HCT116 (cell line): ENCODE measurements around the gene PSMG1. TPM values are rescaled to one million over a fixed set of nuclear protein-coding genes. Genes with fewer than 3 reads are reported as not detected.

Experiments used
- ATAC-seq: fragments of 200-7000 bp; cut with Tn5 transposase; 2 replicates; pipeline ENCODE4 v1.9.1; 2020; ENCODE audit warnings: mild to moderate bottlenecking, moderate library complexity
- BruUV-seq: library from RNA; stranded (reverse); fragments of 400-500 nt; replicated peaks from 2 replicates; lab custom pipeline; 2021; lab: Mats Ljungman, UMichigan
- CTCF ChIA-PET: fragments of 300-600 bp; sonication (Branson Sonifier 250); formaldehyde crosslinking; loops from one replicate; lab custom pipeline; 2021; ENCODE audit warnings: antibody characterized with exemption; lab: Charles Lee
- POLR2A ChIA-PET: fragments of 300-600, 350-600 bp; sonication (Branson Sonifier 250); formaldehyde crosslinking; loops from one replicate; lab custom pipeline; 2021; ENCODE audit warnings: antibody characterized with exemption; lab: Charles Lee
- RAD21 ChIA-PET, 2 experiments: fragments of 300-600 bp; sonication (Branson Sonifier 250); formaldehyde crosslinking; loops; one replicate each; lab custom pipeline; 2023; ENCODE audit warnings: low total read pairs in 2 of 2; ENCODE audit not compliant: uncharacterized antibody in 2 of 2, unreplicated experiment in 2 of 2, low non-redundant PET in 1 of 2; lab: Charles Lee
- DNase-seq: peaks from one replicate; pipeline ENCODE4 v3.0.0-alpha.2; 2010; ENCODE audit warnings: low read depth, low spot score
- H2AFZ ChIP-seq: fragments of 200-600 bp; shearing (Covaris generic), sonication (generic); 2 replicates; pipeline ENCODE4 v1.6.1; 2017; ENCODE audit warnings: low read depth, mixed run types, mixed read lengths, antibody characterized with exemption, low read length; ENCODE audit not compliant: poor library complexity, severe bottlenecking
- H3K27ac ChIP-seq: 2 replicates; pipeline ENCODE4 v1.5.1; 2012; ENCODE audit warnings: low read depth, low read length
- H3K27me3 ChIP-seq: fragments of 200-600 bp; sonication (generic); 2 replicates; pipeline ENCODE4 v1.6.1; 2016; ENCODE audit warnings: mixed run types, low read length, mixed read lengths; ENCODE audit not compliant: insufficient read depth
- H3K36me3 ChIP-seq, 2 experiments: fragments of 200-500 bp in 1 of 2; fragments of 200-600 bp in 1 of 2; sonication (Bioruptor generic) in 1 of 2; sonication (generic) in 1 of 2; 2 replicates each; pipeline versions ENCODE4 v1.5.1 to v1.6.1; 2014 to 2016; ENCODE audit warnings: low read length in 2 of 2, inconsistent platforms in 1 of 2, mixed read lengths in 1 of 2, mixed run types in 1 of 2; ENCODE audit not compliant: insufficient read depth in 2 of 2, control insufficient read depth in 1 of 2
- H3K4me1 ChIP-seq, 2 experiments: fragments of 200-600 bp in 1 of 2; sonication (generic) in 1 of 2; 2 replicates each; pipeline versions ENCODE4 v1.5.1 to v1.6.1; 2012 to 2017; ENCODE audit warnings: low read length in 2 of 2, inconsistent platforms in 1 of 2, mild to moderate bottlenecking in 1 of 2, mixed read lengths in 1 of 2, mixed run types in 1 of 2, moderate library complexity in 1 of 2; ENCODE audit not compliant: insufficient read depth in 2 of 2, control insufficient read depth in 1 of 2
- H3K4me2 ChIP-seq: fragments of 200-600 bp; sonication (generic); 2 replicates; pipeline ENCODE4 v1.6.1; 2017; ENCODE audit warnings: mixed run types, low read length, mixed read lengths
- H3K4me3 ChIP-seq, 2 experiments: fragments of 200-600 bp in 1 of 2; sonication (generic) in 1 of 2; replicated peaks in 1 of 2; 2 replicates each; pipeline ENCODE4 v1.5.1; 2011 to 2016; ENCODE audit warnings: low read length in 2 of 2, control low read depth in 1 of 2, low read depth in 1 of 2, mild to moderate bottlenecking in 1 of 2, mixed read lengths in 1 of 2, mixed run types in 1 of 2
- H3K79me2 ChIP-seq: fragments of 200-600 bp; sonication (generic); 2 replicates; pipeline ENCODE4 v1.6.1; 2017; ENCODE audit warnings: mild to moderate bottlenecking, mixed run types, low read length, moderate library complexity, mixed read lengths; ENCODE audit not compliant: insufficient read depth
- H3K9ac ChIP-seq: fragments of 200-600 bp; sonication (generic); 2 replicates; pipeline ENCODE4 v1.6.1; 2016; ENCODE audit warnings: low read length, mixed read lengths
- H3K9me2 ChIP-seq: fragments of 200-600 bp; sonication (generic), shearing (Covaris generic); 2 replicates; pipeline ENCODE4 v1.6.1; 2017; ENCODE audit warnings: mixed run types, mild to moderate bottlenecking, moderate library complexity; ENCODE audit not compliant: insufficient read depth
- H3K9me3 ChIP-seq, 2 experiments: fragments of 200-500 bp in 1 of 2; fragments of 200-600 bp in 1 of 2; sonication (Bioruptor generic) in 1 of 2; sonication (generic) in 1 of 2; 2 replicates each; pipeline ENCODE4 v1.6.1; 2014 to 2017; ENCODE audit warnings: low read length in 2 of 2, mixed read lengths in 2 of 2, inconsistent platforms in 1 of 2, low read depth in 1 of 2, mild to moderate bottlenecking in 1 of 2, mixed run types in 1 of 2, moderate library complexity in 1 of 2; ENCODE audit not compliant: control insufficient read depth in 1 of 2, insufficient read depth in 1 of 2
- H4K20me1 ChIP-seq: fragments of 200-600 bp; sonication (generic), shearing (Covaris generic); 2 replicates; pipeline ENCODE4 v1.6.1; 2017; ENCODE audit warnings: mixed run types, mild to moderate bottlenecking, moderate library complexity; ENCODE audit not compliant: insufficient read depth
- CBX3 ChIP-seq: IDR thresholded peaks from 2 replicates; pipeline ENCODE4 v1.6.1; 2012; ENCODE audit warnings: low read depth
- CEBPB ChIP-seq: IDR thresholded peaks from 2 replicates; pipeline ENCODE4 v1.6.1; 2012; ENCODE audit warnings: low read depth
- EGR1 ChIP-seq: IDR thresholded peaks from 2 replicates; pipeline ENCODE4 v1.6.1; 2012; ENCODE audit warnings: low read depth
- ELF1 ChIP-seq: IDR thresholded peaks from 2 replicates; pipeline ENCODE4 v1.6.1; 2012; ENCODE audit warnings: low read depth, borderline replicate concordance
- EZH2phosphoT487 ChIP-seq: fragments of 200-600 bp; IDR thresholded peaks from 2 replicates; pipeline ENCODE4 v1.6.1; 2018; ENCODE audit warnings: antibody characterized with exemption, borderline replicate concordance
- JUND ChIP-seq: IDR thresholded peaks from 2 replicates; pipeline ENCODE4 v1.6.1; 2012
- POLR2A ChIP-seq: IDR thresholded peaks from 2 replicates; pipeline ENCODE4 v1.7.0; 2011; ENCODE audit warnings: borderline replicate concordance; ENCODE audit not compliant: insufficient read depth, insufficient read length; ENCODE audit errors: extremely low read depth
- POLR2AphosphoS5 ChIP-seq: IDR thresholded peaks from 2 replicates; pipeline ENCODE4 v1.6.1; 2011; ENCODE audit warnings: mild to moderate bottlenecking, low read depth, low read length, moderate library complexity
- RAD21 ChIP-seq: IDR thresholded peaks from 2 replicates; pipeline ENCODE4 v1.6.1; 2012; ENCODE audit warnings: low read depth, mild to moderate bottlenecking
- SIN3A ChIP-seq: IDR thresholded peaks from 2 replicates; pipeline ENCODE4 v1.6.1; 2012; ENCODE audit warnings: low read depth
- SP1 ChIP-seq: IDR thresholded peaks from 2 replicates; pipeline ENCODE4 v1.6.1; 2012; ENCODE audit warnings: low read depth
- SRF ChIP-seq: IDR thresholded peaks from 2 replicates; pipeline ENCODE4 v1.6.1; 2012; ENCODE audit warnings: low read depth
- YY1 ChIP-seq: IDR thresholded peaks from 2 replicates; pipeline ENCODE4 v1.6.1; 2011; ENCODE audit warnings: low read length, low read depth, moderate library complexity, mild to moderate bottlenecking; ENCODE audit not compliant: insufficient replicate concordance; ENCODE audit errors: extremely low read depth
- ZFX ChIP-seq: fragments of 450-650 bp; IDR thresholded peaks from 2 replicates; pipeline ENCODE4 v1.6.1; 2017
- intact Hi-C: fragments of 100-400 bp; cut with micrococcal nuclease; formaldehyde crosslinking; loops from 2 replicates; pipeline ENCODE4 v1.10.0; 2022
- total RNA-seq: library from RNA; stranded (reverse); gene quantifications from one replicate; pipeline ENCODE4 v1.2.1, GENCODE V29; 2021; ENCODE audit not compliant: unreplicated experiment
- TF ChIP-seq, protein P1 (sequence below): IDR thresholded peaks from 2 replicates; pipeline ENCODE4 v1.6.1; 2012
- TF ChIP-seq, protein P2 (sequence below): IDR thresholded peaks from 2 replicates; pipeline ENCODE4 v1.6.1; 2011; ENCODE audit warnings: mild to moderate bottlenecking, low read length, moderate library complexity; ENCODE audit not compliant: insufficient replicate concordance; ENCODE audit errors: extremely low read depth

The PSMG1 gene
- total RNA-seq, 1 experiment from 2014 or later: 83.7 TPM

DNA sequence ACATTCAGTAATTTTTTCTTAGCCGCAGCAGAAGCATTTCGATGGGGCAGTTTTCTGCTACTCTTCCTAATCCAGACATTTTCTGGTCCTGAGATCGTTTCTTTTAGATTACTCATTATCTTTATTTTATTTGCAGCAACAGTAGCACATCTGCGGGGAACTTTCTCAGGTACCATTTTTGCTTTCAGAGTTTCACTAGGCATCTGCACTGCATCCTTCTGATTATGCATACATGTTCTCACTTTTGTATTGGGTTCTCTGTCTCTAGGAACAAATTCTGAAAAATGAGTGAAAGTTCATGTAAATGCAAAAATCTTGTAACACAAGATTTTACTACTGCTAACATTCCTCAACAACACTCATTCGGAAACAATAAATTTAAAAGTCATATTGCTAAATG is 3.9 kb upstream of the PSMG1 start:
- ATAC-seq: no peak
- no peak for TF ChIP-seq YY1
- TF ChIP-seq SP1: no peak
- TF ChIP-seq EGR1: no peak
- TF ChIP-seq, protein P1, sequence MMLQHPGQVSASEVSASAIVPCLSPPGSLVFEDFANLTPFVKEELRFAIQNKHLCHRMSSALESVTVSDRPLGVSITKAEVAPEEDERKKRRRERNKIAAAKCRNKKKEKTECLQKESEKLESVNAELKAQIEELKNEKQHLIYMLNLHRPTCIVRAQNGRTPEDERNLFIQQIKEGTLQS: no peak
- no peak for TF ChIP-seq ZFX
- TF ChIP-seq SIN3A: no peak
- no peak for TF ChIP-seq POLR2AphosphoS5
- no peak for TF ChIP-seq CBX3
- TF ChIP-seq, protein P2, sequence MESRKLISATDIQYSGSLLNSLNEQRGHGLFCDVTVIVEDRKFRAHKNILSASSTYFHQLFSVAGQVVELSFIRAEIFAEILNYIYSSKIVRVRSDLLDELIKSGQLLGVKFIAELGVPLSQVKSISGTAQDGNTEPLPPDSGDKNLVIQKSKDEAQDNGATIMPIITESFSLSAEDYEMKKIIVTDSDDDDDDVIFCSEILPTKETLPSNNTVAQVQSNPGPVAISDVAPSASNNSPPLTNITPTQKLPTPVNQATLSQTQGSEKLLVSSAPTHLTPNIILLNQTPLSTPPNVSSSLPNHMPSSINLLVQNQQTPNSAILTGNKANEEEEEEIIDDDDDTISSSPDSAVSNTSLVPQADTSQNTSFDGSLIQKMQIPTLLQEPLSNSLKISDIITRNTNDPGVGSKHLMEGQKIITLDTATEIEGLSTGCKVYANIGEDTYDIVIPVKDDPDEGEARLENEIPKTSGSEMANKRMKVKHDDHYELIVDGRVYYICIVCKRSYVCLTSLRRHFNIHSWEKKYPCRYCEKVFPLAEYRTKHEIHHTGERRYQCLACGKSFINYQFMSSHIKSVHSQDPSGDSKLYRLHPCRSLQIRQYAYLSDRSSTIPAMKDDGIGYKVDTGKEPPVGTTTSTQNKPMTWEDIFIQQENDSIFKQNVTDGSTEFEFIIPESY: no peak
- no peak for TF ChIP-seq RAD21
- no peak for TF ChIP-seq EZH2phosphoT487
- TF ChIP-seq ELF1: no peak
- TF ChIP-seq POLR2A: no peak
- TF ChIP-seq JUND: no peak
- no peak for TF ChIP-seq CEBPB
- no peak for TF ChIP-seq SRF
- H3K9me3 ChIP-seq: no peaks in the 10 kb centered on the region
- no peak overlapping the region for H3K4me2 ChIP-seq
- H4K20me1 ChIP-seq: no peaks in the 10 kb centered on the region
- H3K36me3 ChIP-seq: no peaks in the 10 kb centered on the region
- no peak overlapping the region for H3K4me3 ChIP-seq
- intact Hi-C loops: loop anchor here (10.0 kb wide), 2 partner anchors 258 to 448 kb away; partner anchors contain the start of gene LCA5L
- H3K27ac ChIP-seq: no peak overlapping the region
- H2AFZ ChIP-seq: no peak overlapping the region
- peaks cover 11% of the 10 kb centered on the region for H3K79me2 ChIP-seq
- ChIA-PET CTCF (no interaction called here), RAD21 (no interaction called here), POLR2A (no interaction called here)
- no TSS peak for BruUV-seq
- H3K9me2 ChIP-seq: no peaks in the 10 kb centered on the region
- DNase-seq: no peak
- H3K4me1 ChIP-seq: peaks cover under 1 to 9% of the 10 kb centered on the region in 2 experiments; a peak in 3 of 4 replicates
- H3K27me3 ChIP-seq: no peaks in the 10 kb centered on the region
- no peak overlapping the region for H3K9ac ChIP-seq
